ENCODE results near the gene TMEM9B.
"Not testable (repeated sequence)": the region's sequence is repeated elsewhere in the genome, so short reads cannot be mapped to it uniquely, and the experiment has no call there.

The TMEM9B gene

DNA sequence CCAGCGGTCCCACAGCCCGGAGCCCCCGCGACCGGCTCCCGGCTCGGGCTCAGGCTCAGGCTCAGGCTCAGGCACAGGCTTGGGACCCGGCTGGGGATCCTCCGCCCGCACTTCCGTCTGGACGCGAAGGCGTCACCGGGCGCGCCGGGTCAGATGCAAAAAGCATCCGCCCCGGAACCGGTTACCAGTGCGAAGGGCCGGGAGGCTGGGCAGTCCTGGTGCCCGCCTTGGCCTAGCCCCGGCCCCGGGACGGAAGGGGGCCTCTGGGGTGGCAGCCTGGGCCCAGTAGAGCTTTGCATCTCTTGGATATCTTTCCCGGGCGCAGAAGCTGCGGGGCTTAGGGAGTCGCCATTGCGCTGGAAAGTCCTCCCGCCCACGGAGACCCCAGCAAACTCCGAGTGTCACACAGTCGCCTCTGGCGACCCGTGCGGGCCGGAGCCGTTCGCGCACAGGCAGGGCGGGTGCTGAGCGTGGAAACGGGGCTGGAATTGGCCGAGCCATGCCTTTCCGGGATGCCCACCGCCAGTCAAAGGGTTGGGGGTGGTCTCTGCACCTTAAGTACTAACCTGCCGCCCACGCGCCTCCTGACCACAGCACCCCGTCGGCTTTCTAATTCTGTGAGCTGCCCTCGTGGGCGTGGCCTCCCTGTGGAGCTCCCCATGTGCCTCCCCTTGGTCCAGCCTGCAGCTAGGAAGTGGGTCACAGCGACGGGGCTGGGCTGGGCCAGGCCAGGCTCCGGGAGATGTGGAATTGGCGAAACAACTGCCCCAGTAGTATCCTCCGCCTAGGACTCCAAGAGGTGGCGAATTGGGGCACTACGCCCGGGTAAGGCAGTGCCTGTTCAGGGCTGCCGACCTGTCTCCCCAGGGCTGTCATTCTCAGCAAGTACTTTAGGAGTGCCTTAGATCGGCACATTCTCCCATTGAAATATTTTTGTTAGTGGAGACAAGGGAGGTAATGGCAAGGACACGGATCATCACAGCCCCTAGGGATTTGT, at the start of gene TMEM9B:
TSS of gene TMEM9B (minus strand) at position 119 of the 997 bp plus-strand sequence. CDS start 129 bp downstream, outside the sequence.
- peak; percentile 88 for DNase-seq (ENCODE audit: low spot score)

DNA sequence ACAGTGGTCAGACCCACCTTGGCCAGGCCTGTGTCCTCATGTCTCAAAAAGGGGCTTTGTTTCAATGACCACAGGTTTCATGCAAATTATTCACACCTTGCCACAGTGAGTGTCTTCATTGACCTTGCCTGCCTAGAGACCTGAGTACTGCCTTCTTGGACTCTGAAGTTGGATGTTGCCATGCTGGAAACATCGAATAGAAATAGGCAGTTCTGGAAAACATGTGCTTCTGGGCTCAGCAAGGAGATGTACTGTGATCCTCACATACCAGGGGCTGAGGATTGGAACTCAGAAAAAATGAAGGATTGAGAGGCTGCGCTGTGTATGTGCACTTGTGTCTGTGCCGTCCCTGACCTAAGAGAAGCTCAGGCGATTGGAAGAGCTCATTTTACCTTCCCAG, 49.1 kb upstream of the TMEM9B start:
- no peak for DNase-seq (ENCODE audit: low spot score)

DNA sequence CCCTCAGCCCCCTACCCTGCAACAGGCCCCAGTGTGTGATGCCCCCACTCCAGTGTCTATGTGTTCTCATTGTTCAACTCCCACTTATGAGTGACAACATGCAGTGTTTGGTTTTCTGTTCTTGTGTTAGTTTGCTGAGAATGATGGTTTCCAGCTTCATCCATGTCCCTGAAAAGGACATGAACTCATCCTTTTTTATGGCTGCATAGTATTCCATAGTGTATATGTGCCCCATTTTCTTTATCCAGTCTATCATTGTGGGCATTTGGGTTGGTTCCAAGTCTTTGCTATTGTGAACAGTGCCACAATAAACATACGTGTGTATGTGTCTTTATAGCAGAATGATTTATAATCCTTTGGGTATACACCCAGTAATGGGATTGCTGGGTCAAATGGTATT, 45.3 kb upstream of the TMEM9B start:
- DNase-seq (ENCODE audit: low spot score), result not testable (repeated sequence)

DNA sequence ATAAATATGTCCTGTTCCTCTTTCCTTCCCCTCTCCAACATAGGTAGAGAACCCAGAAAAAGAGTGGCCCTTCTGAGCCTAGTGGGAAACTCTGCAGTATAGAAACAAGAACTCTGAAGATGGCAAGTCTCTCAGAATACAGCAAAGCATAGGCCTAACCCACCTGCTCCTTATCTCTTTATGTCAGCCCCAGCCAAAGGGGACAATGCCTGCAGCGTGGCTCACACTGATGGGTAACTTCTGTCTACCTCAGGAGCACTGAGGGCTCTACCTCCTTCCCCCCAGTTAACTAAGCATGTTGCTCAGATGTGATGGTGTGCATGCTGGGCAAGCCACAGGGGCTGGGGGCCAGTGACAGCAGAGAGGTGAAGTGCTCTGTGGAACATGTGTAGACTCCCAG, 44.4 kb upstream of the TMEM9B start:
- DNase-seq (ENCODE audit: low spot score), result no peak

DNA sequence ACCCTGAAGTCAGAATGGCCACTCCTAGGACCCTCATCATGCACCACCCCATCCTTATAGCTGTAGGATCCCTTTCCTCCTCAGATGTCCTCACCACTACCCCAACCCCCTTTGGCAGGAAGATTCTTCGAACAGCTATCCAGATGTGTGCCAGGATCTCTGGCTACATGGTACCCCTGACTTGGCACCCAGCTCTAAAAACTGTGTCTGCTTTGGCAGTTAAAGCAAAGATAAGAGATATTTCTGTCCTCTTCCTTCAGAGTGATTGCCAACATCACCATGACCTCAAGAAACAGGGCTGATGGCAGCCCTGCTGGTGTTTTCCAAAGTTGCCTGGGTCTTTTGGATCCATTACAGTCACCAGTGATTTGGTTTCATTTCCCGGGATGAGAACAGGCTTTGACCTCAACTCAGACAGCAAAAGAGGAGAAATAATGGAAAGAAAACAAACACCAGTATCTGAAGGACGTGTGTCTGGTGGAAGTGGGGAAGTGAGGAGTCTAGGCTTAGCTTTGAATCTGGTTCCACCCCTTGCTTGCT, 43.8 kb upstream of the TMEM9B start:
- DNase-seq (ENCODE audit: low spot score), result no peak

- no peak for DNase-seq (ENCODE audit: low spot score)
Observed at GRCh38 chr11:9005087-9005486, 40.8 kb upstream of the TMEM9B start.

GRCh38 chr11:9004183-9004926, 40.1 kb upstream of the TMEM9B start:
- DNase-seq (ENCODE audit: low spot score), result peak; percentile 78

GRCh38 chr11:9003573-9004182, 39.4 kb upstream of the TMEM9B start, which contains the start of gene NRIP3:
NRIP3 (minus strand) TSS chr11:9004001; CDS start chr11:9003935, 66 bp downstream.
- DNase-seq (ENCODE audit: low spot score), result peak; percentile 86

GRCh38 chr11:9002920-9003572, 38.8 kb upstream of the TMEM9B start:
- DNase-seq (ENCODE audit: low spot score), result no peak

DNA sequence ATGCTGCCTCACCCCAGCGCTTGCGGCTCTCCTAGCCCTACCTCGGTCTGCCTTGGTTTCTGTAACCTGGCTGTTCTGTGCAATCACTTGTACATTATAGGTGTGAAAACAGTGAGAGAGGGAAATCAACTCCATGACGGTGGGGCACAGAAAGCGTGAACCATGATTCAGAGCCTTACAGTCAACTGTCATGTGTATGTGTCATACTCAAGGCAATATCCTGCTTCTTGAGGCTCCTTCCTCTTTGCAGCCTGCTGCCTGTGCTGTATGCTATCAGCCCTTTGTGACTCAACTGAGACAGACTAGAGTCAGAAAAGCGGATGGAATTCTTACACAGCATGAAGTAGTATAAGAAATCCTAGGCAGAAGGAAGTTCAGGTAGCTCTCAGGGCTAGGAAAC, 37.5 kb upstream of the TMEM9B start:
- no peak for DNase-seq (ENCODE audit: low spot score)

DNA sequence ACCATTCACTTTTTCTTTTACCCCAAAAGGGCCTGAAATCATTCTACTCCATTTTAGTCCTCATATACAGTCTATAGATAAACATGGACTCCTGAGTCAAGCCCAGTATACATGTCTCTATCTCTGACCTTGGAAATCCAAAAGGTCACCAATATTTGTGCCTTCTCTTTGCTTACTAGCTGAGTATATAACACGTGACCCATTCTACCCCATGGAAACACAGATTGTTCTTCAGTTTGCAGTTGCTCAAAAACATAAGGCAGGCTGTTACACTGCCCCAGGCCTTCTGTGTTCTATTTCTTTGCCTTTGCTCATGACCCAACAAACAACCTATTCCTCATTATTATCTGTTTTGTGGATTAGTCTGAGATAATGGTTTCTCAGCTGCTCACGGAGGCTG, 33.8 kb upstream of the TMEM9B start:
- no peak for DNase-seq (ENCODE audit: low spot score)

DNA sequence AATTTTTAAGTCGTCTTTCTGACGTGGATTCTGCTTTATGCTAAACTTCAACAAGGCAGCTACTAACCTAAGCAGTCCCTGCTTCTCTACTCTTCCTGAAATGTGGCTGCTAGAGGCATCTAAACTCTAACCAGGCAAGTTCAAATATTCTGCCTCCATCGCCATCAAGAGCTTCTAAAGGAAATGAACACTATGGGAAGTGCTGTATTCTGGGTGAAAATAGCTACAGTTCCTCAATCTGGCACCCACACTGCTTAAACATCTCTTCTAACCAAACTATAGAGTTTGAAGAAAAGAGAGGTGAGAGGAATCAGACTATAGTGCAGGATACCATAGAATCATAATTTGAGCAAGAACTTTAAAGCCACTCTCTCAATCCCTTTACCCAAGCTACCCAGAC, 33.2 kb upstream of the TMEM9B start:
- DNase-seq (ENCODE audit: low spot score), result no peak

DNA sequence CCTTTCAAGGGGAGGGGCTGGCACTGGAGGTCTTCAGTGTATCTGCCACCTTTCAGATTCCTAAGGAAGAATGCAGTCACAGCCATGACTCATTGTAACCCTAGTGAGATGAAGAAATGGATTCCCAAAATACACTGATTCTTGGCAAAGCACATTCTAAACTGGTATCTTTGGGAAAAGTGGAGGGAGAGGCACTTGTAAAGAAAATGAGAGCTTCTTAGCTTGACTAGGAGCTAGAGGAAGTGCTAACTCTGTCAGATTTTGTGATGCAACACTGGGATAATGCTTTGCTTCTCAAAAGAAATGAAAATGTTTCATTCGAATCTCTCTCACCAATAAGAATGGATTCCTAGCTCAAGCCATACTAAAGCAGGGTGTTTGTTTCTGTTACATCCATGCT, 25.2 kb upstream of the TMEM9B start:
- no peak for DNase-seq (ENCODE audit: low spot score)

- DNase-seq (ENCODE audit: low spot score), result no peak
Observed at GRCh38 chr11:8988329-8989234, 24.3 kb upstream of the TMEM9B start.

DNA sequence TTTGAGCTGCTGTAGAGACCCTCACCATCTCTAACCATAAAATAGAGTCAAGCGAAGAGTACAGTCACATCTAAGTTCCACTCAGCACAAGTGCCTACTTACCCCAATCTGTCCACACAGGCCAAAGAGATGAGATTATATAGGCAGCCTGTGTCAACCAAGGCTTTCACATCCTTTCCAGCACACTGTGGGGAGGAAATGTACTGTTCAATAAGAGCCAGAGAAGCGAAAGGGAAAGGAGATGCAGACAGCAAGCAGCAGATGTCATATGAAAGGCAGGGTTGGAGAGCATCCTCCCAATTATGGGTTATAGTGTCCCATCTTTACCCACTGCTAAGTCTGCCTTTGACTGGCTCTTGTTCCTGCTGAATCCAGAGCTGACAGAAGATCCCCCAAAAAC, 23.2 kb upstream of the TMEM9B start:
- no peak for DNase-seq (ENCODE audit: low spot score)

DNA sequence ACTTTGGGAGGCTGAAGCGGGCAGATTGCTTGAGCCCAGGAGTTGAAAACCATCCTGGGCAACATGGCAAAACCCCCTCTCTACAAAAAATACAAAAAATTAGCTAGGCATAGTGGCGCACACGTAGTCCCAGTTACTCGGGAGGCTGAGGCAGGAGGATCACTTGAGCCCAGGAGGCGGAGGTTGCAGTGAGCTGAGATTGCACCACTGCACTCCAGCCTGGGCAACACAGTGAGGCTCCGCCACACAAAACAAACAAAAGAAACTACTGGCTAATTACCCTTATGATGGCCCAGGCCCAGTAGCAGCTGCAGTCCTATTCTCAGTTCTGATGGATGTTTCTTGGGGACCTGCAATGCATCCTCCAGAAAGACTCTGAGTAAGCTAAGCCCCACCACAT, 22.5 kb upstream of the TMEM9B start:
- DNase-seq (ENCODE audit: low spot score), result not testable (repeated sequence)

- no peak for DNase-seq (ENCODE audit: low spot score)
Observed at GRCh38 chr11:8985462-8985861, 21.2 kb upstream of the TMEM9B start.

GRCh38 chr11:8983552-8983951, 19.3 kb upstream of the TMEM9B start:
- DNase-seq (ENCODE audit: low spot score), result no peak

DNA sequence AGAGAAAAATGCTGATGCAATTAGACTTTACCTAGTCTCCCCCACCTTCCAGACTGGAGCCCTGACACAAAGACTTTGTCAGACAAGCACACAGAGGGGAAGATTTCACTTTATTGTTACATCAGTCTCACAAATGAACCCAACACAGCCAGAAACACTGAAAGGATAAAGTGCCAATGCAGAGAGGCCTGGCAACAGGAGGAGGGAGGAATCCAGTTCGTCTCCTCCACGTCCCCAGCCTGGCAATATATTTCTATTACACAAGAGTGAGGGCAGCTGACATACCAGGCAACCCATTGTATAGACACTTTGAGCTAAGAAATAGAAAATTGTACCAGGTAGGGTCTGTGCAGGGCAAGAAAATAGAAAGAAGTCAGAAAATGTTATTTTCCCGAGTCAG, 16.2 kb upstream of the TMEM9B start:
- DNase-seq (ENCODE audit: low spot score), result no peak

GRCh38 chr11:8979365-8979764, 15.1 kb upstream of the TMEM9B start:
- DNase-seq (ENCODE audit: low spot score), result not testable (repeated sequence)

DNA sequence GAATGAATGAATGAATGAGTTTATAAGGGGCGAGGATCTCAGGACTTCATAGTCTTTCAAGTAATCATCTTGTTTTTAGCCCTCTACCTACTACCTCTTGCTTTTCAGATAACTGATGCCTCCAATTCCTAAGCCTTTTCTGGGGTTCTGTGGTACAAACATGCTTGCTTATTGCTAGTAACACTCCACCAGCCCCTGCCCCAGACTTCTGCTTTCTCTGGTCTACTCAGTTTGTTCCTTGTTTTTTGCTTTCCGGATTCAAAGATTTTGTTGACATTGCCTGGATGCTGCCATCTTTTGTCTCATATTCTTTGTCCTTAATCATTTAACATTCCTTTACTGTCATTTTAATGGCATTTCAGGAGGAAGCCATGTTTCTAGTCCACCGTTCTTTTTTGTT, 8.9 kb upstream of the TMEM9B start:
- no peak for DNase-seq (ENCODE audit: low spot score)
